Smooth muscle cell (in vitro differentiated cells): Measurements from ENCODE around the gene INO80E. TPM values are rescaled to one million over a fixed set of nuclear protein-coding genes. Genes with fewer than 3 reads are reported as not detected.

Experiments used
- DNase-seq: peaks from one replicate; lab custom pipeline; 2025; ENCODE audit not compliant: unreplicated experiment; lab: John Stamatoyannopoulos, UW
- H2AFZ ChIP-seq: fragments of 200-600 bp; sonication (generic); 2 replicates; pipeline ENCODE4 v1.6.0; 2016; ENCODE audit warnings: antibody characterized with exemption, low read depth, mild to moderate bottlenecking
- H3F3A ChIP-seq: fragments of 200-600 bp; sonication (generic); 2 replicates; pipeline ENCODE4 v1.6.0; 2017; ENCODE audit warnings: antibody characterized with exemption, low read depth
- H3K27ac ChIP-seq: fragments of 200-600 bp; sonication (generic); 2 replicates; pipeline ENCODE4 v1.5.1; 2016; ENCODE audit warnings: low read depth, mild to moderate bottlenecking
- H3K27me3 ChIP-seq: fragments of 200-600 bp; sonication (generic); 2 replicates; pipeline ENCODE4 v1.6.1; 2016; ENCODE audit warnings: low read depth, mild to moderate bottlenecking
- H3K36me3 ChIP-seq: fragments of 200-600 bp; sonication (generic); 2 replicates; pipeline ENCODE4 v1.5.1; 2016; ENCODE audit warnings: low read depth
- H3K4me1 ChIP-seq: fragments of 200-600 bp; sonication (generic); 2 replicates; pipeline ENCODE4 v1.5.1; 2016; ENCODE audit warnings: low read depth
- H3K4me2 ChIP-seq: fragments of 200-600 bp; sonication (generic); 2 replicates; pipeline ENCODE4 v1.6.0; 2016; ENCODE audit warnings: mild to moderate bottlenecking
- H3K4me3 ChIP-seq: fragments of 200-600 bp; sonication (generic); 2 replicates; pipeline ENCODE4 v1.5.1; 2016; ENCODE audit warnings: mild to moderate bottlenecking
- H3K79me2 ChIP-seq: fragments of 200-600 bp; sonication (generic); 2 replicates; pipeline ENCODE4 v1.6.0; 2016; ENCODE audit warnings: low read depth, mild to moderate bottlenecking
- H3K9ac ChIP-seq: fragments of 200-600 bp; sonication (generic); 2 replicates; pipeline ENCODE4 v1.6.0; 2016; ENCODE audit warnings: low read depth
- H3K9me3 ChIP-seq: fragments of 200-600 bp; sonication (generic); replicated peaks from 2 replicates; pipeline ENCODE4 v1.5.1; 2016; ENCODE audit warnings: low read depth
- H4K20me1 ChIP-seq: fragments of 200-600 bp; sonication (generic); 2 replicates; pipeline ENCODE4 v1.6.0; 2016; ENCODE audit warnings: low read depth
- WGBS: methylation state at CpG from one replicate; pipeline ENCODE4 v1.1.7; 2016; ENCODE audit warnings: low lambda C conversion rate; 5-methylcytosine and 5-hydroxymethylcytosine counted together
- polyA plus RNA-seq: library from polyadenylated mRNA; unstranded; fragments of >200 nt; fragmentation: Nextera tagmentation; extraction: Ambion mirVana; gene quantifications from 2 replicates; pipeline ENCODE4 v1.2.1, GENCODE V29; 2016
- total RNA-seq: library from RNA; depleted of rRNA; stranded (reverse); fragments of >200 nt; gene quantifications from 2 replicates; pipeline ENCODE4 v1.2.3, GENCODE V29; 2014
- TF ChIP-seq, protein P1 (sequence below): fragments of 200-600 bp; sonication (generic); IDR thresholded peaks from 2 replicates; pipeline ENCODE4 v1.5.1; 2017; ENCODE audit warnings: borderline replicate concordance, mild to moderate bottlenecking, antibody characterized with exemption; ENCODE audit not compliant: insufficient read depth, poor library complexity, severe bottlenecking

The INO80E gene
- total and polyA plus RNA-seq, 2 experiments from 2014 or later: 17.7 to 181 TPM

DNA sequence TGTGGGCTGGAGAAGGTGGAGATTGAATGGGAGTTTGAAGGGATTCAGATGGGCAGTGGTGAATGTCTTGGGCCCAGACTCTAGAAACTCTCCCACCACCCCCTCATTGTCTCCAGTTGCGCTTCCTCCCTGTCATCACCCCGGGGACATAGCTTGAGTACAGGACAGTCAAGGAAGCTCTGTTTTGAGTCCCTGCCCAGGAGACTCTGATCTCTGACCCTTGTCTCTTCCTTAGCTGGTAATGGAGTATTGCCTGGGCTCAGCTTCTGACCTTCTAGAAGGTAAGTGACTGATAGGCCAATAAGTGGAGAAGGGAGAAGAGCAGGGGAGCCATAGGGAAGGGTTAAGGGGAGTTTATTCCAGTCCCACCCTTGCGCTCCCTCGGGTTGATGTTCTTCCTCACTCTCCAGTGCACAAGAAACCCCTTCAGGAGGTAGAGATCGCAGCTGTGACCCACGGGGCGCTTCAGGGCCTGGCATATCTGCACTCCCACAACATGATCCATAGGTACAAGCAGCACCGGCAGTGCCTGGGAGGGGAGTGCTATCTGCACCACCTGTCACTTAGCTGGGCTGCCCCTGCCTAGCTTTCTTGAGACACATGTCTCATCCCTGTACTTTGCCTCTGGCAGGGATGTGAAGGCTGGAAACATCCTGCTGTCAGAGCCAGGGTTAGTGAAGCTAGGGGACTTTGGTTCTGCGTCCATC lies 17.3 kb upstream of the INO80E start:
- no peaks in the 10 kb centered on the region for H3K27me3 ChIP-seq
- peaks cover 56% of the 10 kb centered on the region for H4K20me1 ChIP-seq
- 98% methylated on average over 9 of the region's 9 CpGs for WGBS
- no peaks in the 10 kb centered on the region for H3F3A ChIP-seq
- no peak overlapping the region for H3K27ac ChIP-seq
- no peak overlapping the region for H3K4me2 ChIP-seq
- no peaks in the 10 kb centered on the region for H3K9me3 ChIP-seq
- no peak for DNase-seq
- H3K4me3 ChIP-seq: no peak overlapping the region
- TF ChIP-seq, protein P1, sequence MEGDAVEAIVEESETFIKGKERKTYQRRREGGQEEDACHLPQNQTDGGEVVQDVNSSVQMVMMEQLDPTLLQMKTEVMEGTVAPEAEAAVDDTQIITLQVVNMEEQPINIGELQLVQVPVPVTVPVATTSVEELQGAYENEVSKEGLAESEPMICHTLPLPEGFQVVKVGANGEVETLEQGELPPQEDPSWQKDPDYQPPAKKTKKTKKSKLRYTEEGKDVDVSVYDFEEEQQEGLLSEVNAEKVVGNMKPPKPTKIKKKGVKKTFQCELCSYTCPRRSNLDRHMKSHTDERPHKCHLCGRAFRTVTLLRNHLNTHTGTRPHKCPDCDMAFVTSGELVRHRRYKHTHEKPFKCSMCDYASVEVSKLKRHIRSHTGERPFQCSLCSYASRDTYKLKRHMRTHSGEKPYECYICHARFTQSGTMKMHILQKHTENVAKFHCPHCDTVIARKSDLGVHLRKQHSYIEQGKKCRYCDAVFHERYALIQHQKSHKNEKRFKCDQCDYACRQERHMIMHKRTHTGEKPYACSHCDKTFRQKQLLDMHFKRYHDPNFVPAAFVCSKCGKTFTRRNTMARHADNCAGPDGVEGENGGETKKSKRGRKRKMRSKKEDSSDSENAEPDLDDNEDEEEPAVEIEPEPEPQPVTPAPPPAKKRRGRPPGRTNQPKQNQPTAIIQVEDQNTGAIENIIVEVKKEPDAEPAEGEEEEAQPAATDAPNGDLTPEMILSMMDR: no peak
- peaks cover 6% of the 10 kb centered on the region for H3K36me3 ChIP-seq
- no peak overlapping the region for H2AFZ ChIP-seq
- H3K79me2 ChIP-seq: peaks cover 42% of the 10 kb centered on the region
- H3K4me1 ChIP-seq: peaks cover 25% of the 10 kb centered on the region
- no peak overlapping the region for H3K9ac ChIP-seq

DNA sequence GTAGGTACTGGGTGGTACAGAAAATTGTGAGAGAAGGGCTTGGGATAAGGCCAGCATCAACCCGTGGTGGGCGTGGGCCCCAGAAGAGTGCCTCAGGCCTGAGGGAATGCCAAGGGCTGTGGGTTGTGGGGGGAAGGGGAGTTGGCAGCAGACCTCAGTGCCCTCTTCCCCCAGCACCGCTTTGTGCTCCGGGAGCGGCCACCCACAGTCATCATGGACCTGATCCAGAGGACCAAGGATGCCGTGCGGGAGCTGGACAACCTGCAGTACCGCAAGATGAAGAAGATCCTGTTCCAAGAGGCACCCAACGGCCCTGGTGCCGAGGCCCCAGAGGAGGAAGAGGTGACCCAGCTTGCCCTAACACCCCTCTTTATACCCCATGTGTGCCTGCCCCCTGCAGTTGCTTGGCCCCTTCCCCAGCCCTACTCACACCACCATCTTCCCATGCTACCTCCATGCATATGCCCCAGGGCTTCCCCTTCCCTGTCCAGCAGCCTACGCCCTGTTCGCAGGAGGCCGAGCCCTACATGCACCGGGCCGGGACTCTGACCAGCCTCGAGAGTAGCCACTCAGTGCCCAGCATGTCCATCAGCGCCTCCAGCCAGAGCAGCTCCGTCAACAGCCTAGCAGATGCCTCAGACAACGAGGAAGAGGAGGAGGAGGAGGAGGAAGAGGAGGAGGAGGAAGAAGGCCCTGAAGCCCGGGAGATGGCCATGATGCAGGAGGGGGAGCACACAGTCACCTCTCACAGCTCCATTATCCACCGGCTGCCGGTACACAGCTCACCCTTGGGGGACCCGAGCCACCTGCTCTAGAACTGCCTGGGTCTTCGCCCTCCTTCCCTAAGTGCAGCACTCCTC lies 13.3 kb upstream of the INO80E start:
- Histone ChIP-seq H3K36me3 (peaks cover 6% of the 10 kb centered on the region), H2AFZ (no peak overlapping the region), H3F3A (no peaks in the 10 kb centered on the region), H3K27ac (no peak overlapping the region), H3K9me3 (no peaks in the 10 kb centered on the region), H3K4me3 (no peak overlapping the region), H3K79me2 (peaks cover 2% of the 10 kb centered on the region), H4K20me1 (peaks cover 20% of the 10 kb centered on the region), H3K4me2 (no peak overlapping the region), H3K27me3 (no peaks in the 10 kb centered on the region), H3K9ac (no peak overlapping the region), H3K4me1 (no peaks in the 10 kb centered on the region)
- WGBS: 95% methylated on average over 24 of the region's 24 CpGs
- DNase-seq: no peak
- TF ChIP-seq, protein P1: no peak

DNA sequence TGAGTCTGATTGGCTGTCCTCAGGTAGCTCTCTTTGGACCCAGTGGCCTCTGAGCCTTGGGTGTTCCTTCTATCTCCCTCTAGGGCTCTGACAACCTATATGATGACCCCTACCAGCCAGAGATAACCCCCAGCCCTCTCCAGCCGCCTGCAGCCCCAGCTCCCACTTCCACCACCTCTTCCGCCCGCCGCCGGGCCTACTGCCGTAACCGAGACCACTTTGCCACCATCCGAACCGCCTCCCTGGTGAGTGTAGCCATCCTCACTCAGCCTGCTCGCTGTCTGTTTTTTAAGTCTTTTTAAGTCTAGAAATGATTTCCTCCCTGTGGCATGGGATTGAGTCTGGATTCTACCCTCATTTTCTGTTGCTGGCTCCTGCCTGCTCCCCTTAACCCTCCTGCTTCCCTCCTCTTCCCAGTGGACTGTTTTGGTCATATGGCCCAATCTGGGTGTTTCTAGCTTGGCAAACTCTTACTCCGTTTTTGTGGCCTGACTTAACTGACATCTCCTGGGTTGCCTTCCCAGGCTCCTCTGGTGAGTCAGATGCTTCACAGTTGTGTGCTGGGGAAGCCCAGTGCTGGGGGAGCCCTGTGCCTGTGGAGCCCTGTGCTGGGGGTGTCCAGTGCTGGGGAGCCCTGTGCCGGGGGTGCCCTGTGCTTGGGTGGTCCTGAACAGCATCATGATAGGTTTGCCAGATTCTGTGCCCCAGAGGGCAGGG lies 12.5 kb upstream of the INO80E start:
- no peaks in the 10 kb centered on the region for H3K27me3 ChIP-seq
- no peaks in the 10 kb centered on the region for H3K4me1 ChIP-seq
- H4K20me1 ChIP-seq: peaks cover 13% of the 10 kb centered on the region
- H3K36me3 ChIP-seq: peaks cover 6% of the 10 kb centered on the region
- H2AFZ ChIP-seq: no peak overlapping the region
- TF ChIP-seq, protein P1: no peak
- 97% methylated on average over 12 of the region's 12 CpGs for WGBS
- no peak overlapping the region for H3K4me3 ChIP-seq
- no peaks in the 10 kb centered on the region for H3F3A ChIP-seq
- no peaks in the 10 kb centered on the region for H3K79me2 ChIP-seq
- no peak overlapping the region for H3K9ac ChIP-seq
- no peaks in the 10 kb centered on the region for H3K9me3 ChIP-seq
- no peak overlapping the region for H3K27ac ChIP-seq
- no peak overlapping the region for H3K4me2 ChIP-seq
- no peak for DNase-seq
